Spleen (tissue), 11 donors: ENCODE results near the gene RTN4IP1. TPM values are rescaled to one million over a fixed set of nuclear protein-coding genes. Genes with fewer than 3 reads are reported as not detected.
A peak's percentile ranks its signal among the peaks of the same experiment; 100 is the strongest.

Source experiments
- DNase-seq: peaks from one replicate; pipeline ENCODE4 v3.0.0-alpha.2; 2020
- H3K27ac ChIP-seq, 8 donors: fragments of 200-600 bp; sonication (generic) in 7 of 8; 1 replicate in 4 of 8; 2 replicates in 4 of 8; pipeline versions ENCODE4 v1.5.0 to v1.8.0; 2016 to 2021; ENCODE audit warnings: inconsistent platforms in 4 of 8, mild to moderate bottlenecking in 4 of 8, moderate library complexity in 1 of 8
- H3K27me3 ChIP-seq, 7 donors: fragments of 200-600 bp; sonication (generic) in 6 of 7; replicated peaks in 1 of 7; 1 replicate in 4 of 7; 2 replicates in 3 of 7; pipeline versions ENCODE4 v1.5.0 to v1.8.0; 2016 to 2021; ENCODE audit warnings: inconsistent platforms in 3 of 7, mild to moderate bottlenecking in 1 of 7
- H3K36me3 ChIP-seq, 6 donors: fragments of 200-600 bp; sonication (generic) in 5 of 6; 1 replicate in 4 of 6; 2 replicates in 2 of 6; pipeline versions ENCODE4 v1.5.0 to v1.8.0; 2016 to 2021; ENCODE audit warnings: inconsistent platforms in 2 of 6
- H3K4me1 ChIP-seq, 6 donors: fragments of 200-600 bp; sonication (generic) in 5 of 6; 1 replicate in 3 of 6; 2 replicates in 3 of 6; pipeline versions ENCODE4 v1.5.0 to v1.8.0; 2016 to 2021; ENCODE audit warnings: inconsistent platforms in 3 of 6
- H3K4me3 ChIP-seq, 8 donors: fragments of 200-600 bp; sonication (generic) in 7 of 8; 1 replicate in 4 of 8; 2 replicates in 4 of 8; pipeline versions ENCODE4 v1.5.0 to v1.8.0; 2016 to 2021; ENCODE audit warnings: inconsistent platforms in 4 of 8, mild to moderate bottlenecking in 4 of 8, moderate library complexity in 2 of 8
- H3K9me3 ChIP-seq, 8 donors: fragments of 200-600 bp; sonication (generic) in 7 of 8; 1 replicate in 4 of 8; 2 replicates in 4 of 8; pipeline versions ENCODE4 v1.5.0 to v1.8.0; 2016 to 2021; ENCODE audit warnings: inconsistent platforms in 4 of 8
- CTCF ChIP-seq, 11 experiments: fragments of 200-600 bp in 7 of 11; fragments of 450-650 bp in 4 of 11; sonication (generic) in 4 of 11; IDR thresholded peaks in 8 of 11; conservative IDR thresholded peaks in 3 of 11; 1 replicate in 7 of 11; 2 replicates in 4 of 11; pipeline versions ENCODE4 v1.4.0 to v1.8.0; 2016 to 2021; ENCODE audit warnings: antibody characterized with exemption in 11 of 11, inconsistent platforms in 4 of 11, mild to moderate bottlenecking in 1 of 11
- POLR2A ChIP-seq, 3 donors: fragments of 450-650 bp; IDR thresholded peaks; one replicate each; pipeline ENCODE4 v1.5.1; 2017; ENCODE audit warnings: antibody characterized with exemption in 3 of 3, mild to moderate bottlenecking in 1 of 3
- POLR2AphosphoS5 ChIP-seq, 3 donors: sonication (generic); formaldehyde crosslinking; IDR thresholded peaks; one replicate each; pipeline ENCODE4 v1.5.1; 2017; ENCODE audit warnings: antibody characterized with exemption in 3 of 3
- WGBS, 5 donors: extraction: QIAGEN DNeasy Blood & Tissue Kit in 3 of 5; methylation state at CpG; one replicate each; pipeline versions ENCODE4 v1.1.5 to v1.1.7; 2013 to 2018; 5-methylcytosine and 5-hydroxymethylcytosine counted together
- intact Hi-C: fragments of 100-400 bp; cut with DNase I; formaldehyde crosslinking; loops from one replicate; pipeline ENCODE4 v1.15.0; 2023; ENCODE audit warnings: low total_unique reads
- polyA plus RNA-seq, 3 donors: library from polyadenylated mRNA; stranded (reverse); fragments of 200-250 nt; gene quantifications; one replicate each; pipeline ENCODE4 v1.2.1, GENCODE V29; 2013
- total RNA-seq, 7 donors: library from RNA; depleted of rRNA in 3 of 7; stranded (reverse); fragments of >200 nt in 3 of 7; fragmentation: NEBNext Ultra II Directional in 4 of 7; extraction: Animal tissue kit (Norgen Biotek cat#: 25700) in 4 of 7; gene quantifications; one replicate each; pipeline versions ENCODE4 v1.1.0 to v1.2.1, GENCODE V29; 2016 to 2021
- donor health status: healthy with polysubstance abuse.
- donor health status: DM: no; HTN: no; CAD: no; lungs with moderate emphysema.
- donor health status: DM: no; HTN: no; CAD: no.
- donor health status: Bipolar disorder and iron deficiency.
- donor health status: healthy.
- donor health status: DM: no; HTN: no; CAD: no.
- donor health status: DM: yes; HTN: yes; CAD: no.

RTN4IP1 gene
- total and polyA plus RNA-seq, 10 donors, result 3.9 to 9.1 (median 6.6) TPM

DNA sequence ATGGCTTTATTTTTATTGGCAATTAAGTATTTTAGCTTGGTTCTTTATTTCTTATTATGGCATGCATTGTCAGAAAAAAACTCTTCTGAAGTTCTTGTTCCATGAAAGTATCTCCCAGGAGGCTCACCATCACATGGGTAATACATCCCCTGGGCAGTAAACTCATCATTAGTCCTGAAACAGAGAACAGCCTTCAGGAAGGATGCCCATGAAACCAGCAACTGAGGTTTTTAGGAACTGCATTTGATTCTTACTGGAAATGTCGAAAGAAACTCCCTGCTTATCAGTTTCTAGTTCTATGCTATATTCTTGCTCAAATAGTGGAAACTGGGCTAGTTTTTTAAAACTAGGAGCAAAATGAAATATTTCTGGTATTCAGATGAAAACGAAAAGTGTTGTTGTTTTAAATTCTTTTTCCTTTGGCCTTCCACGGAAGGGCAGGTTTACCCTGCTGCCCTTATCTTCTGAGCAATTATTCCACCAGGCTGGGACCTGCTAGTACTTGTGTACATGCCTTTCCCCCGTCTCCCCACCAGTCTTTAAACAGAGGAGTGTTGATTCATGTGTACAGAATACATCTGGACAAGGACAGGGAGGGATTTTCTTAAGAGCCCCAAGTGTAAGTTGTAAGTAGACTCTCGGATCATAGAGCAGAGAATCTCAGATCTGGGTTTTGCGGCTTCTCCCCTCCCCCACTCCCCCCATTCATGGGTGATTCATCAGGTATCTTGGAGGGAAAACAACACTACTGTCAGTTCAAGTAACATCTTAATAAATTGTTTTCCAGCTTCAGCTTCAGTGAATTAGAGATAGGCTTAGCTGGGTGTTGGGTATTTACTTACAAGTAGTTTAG is 81.5 kb downstream of the RTN4IP1 start:
- intact Hi-C loops, result no loop called here
- Histone ChIP-seq H3K9me3 (peaks cover 0 to 7% (median 0%) of the 10 kb centered on the region in 8 donors), H3K27me3 (no peaks in the 10 kb centered on the region), H3K4me1 (peaks cover 7 to 65% (median 23%) of the 10 kb centered on the region in 6 donors), H3K4me3 (no peak overlapping the region), H3K36me3 (peaks cover 0 to 82% (median 22%) of the 10 kb centered on the region in 6 donors), H3K27ac (peak overlapping the region; percentile 24 to 83 (median 78))
- no peak for DNase-seq
- WGBS, 5 donors, result 47 to 59% (median 51%) methylated on average over 6 of the region's 6 CpGs
- TF ChIP-seq POLR2AphosphoS5 (IDR thresholded peaks at IDR 0.05) (no peak), POLR2A (IDR thresholded peaks at IDR 0.05) (no peak), CTCF (IDR thresholded peaks at IDR 0.05 in 8 of 11, conservative IDR thresholded peaks at IDR 0.05 in 3 of 11) (no peak)

DNA sequence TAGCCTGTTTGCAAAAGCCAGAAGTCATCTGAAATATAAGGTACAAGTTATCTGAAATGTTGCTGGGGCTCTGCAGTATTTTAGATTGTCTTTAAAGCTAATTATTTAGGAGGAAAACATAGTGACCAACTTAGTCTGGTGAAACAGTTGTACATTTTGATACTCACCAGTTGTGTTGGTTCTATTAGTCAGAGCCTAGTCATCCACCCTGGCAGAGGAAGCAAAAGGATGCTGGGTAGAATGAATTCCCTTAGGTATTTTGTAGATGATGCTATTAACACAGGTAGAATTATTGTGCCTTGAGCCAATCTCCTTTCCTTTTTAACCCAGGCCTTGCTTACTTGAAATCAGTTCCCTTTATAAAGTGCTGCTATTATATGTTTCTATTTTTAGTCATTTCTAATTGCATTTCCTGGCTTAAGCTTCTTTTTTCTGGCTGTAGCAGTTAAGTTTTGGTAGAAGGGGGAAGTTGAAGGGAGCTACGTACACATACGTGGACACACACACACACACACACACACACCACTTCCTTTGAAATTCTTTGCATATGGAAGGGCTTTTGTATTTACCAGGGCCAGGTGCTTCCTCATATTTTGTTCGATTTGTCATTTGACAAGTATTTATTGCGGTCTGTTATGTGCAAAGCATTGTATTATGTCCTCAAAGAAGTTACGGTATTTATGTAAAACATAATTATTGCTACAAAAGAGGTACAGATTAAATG is 82.4 kb downstream of the RTN4IP1 start:
- 8 to 27% (median 19%) methylated on average over 5 of the region's 5 CpGs for WGBS, 5 donors
- H3K27me3 ChIP-seq, result no peaks in the 10 kb centered on the region

DNA sequence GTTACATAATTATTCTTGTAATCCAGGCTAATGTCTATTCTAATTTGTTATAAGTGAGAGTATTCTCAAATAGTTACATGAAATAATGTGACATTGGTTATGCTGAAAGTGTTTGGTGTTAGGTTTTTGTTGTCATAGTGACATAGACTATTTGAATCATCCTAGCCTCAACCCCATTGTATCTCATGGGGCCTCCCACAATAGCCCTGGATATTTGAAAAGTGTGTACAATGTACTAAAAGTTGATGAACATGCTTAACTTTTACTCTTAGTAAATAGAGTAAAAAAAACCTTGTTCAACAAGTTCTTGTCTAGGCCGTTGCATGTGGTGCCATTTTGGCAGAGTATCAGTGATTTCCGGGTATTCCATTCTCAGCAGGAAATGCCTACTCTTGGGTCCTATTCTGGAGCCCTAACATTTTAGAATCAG is 83.0 kb downstream of the RTN4IP1 start:
- Histone ChIP-seq H3K4me3 (no peak overlapping the region), H3K4me1 (peaks cover 7 to 58% (median 23%) of the 10 kb centered on the region in 6 donors), H3K27me3 (no peaks in the 10 kb centered on the region), H3K27ac (peak overlapping the region; percentile 53 to 83 (median 78)), H3K36me3 (peaks cover 0 to 80% (median 23%) of the 10 kb centered on the region in 6 donors), H3K9me3 (peaks cover 0 to 6% (median 0%) of the 10 kb centered on the region in 8 donors)
- intact Hi-C loops, result no loop called here
- TF ChIP-seq POLR2A (IDR thresholded peaks at IDR 0.05) (no peak), CTCF (IDR thresholded peaks at IDR 0.05 in 8 of 11, conservative IDR thresholded peaks at IDR 0.05 in 3 of 11) (no peak), POLR2AphosphoS5 (IDR thresholded peaks at IDR 0.05) (no peak)
- no peak for DNase-seq
- WGBS, 5 donors, result 14 to 33% (median 26%) methylated on average over 2 of the region's 2 CpGs

More for the DNA sequence above, 82.4 kb downstream of the RTN4IP1 start:
- Histone ChIP-seq H3K4me1 (peaks cover 7 to 61% (median 23%) of the 10 kb centered on the region in 6 donors), H3K27ac (peak overlapping the region; percentile 53 to 83 (median 78)), H3K36me3 (peaks cover 0 to 80% (median 22%) of the 10 kb centered on the region in 6 donors), H3K9me3 (peaks cover 0 to 7% (median 0%) of the 10 kb centered on the region in 8 donors), H3K4me3 (no peak overlapping the region)
- intact Hi-C loops, result no loop called here
- DNase-seq, result no peak
- TF ChIP-seq CTCF (IDR thresholded peaks at IDR 0.05 in 8 of 11, conservative IDR thresholded peaks at IDR 0.05 in 3 of 11) (no peak), POLR2A (IDR thresholded peaks at IDR 0.05) (no peak), POLR2AphosphoS5 (IDR thresholded peaks at IDR 0.05) (no peak)
